ENCODE measurements around the gene SIRT6.
"Not testable (repeated sequence)": the region's sequence is repeated elsewhere in the genome, so short reads cannot be mapped to it uniquely, and the experiment has no call there.

The SIRT6 gene

GRCh38 chr19:4129050-4129449 lies 53.3 kb downstream of the SIRT6 start:
- DNase-seq, result not testable (repeated sequence)

GRCh38 chr19:4127322-4127721 lies 55.0 kb downstream of the SIRT6 start:
- DNase-seq, result not testable (repeated sequence)

- no peak for DNase-seq
These were observed 57.7 kb downstream of the SIRT6 start for GRCh38 chr19:4124638-4125037.

Data from stimulated activated CD4-positive, alpha-beta T cell treated with anti-CD3 and anti-CD28 coated beads, Interleukin-15, amount 100 ng/mL, for 24 hours (primary cell).